ENCODE data around the gene XXYLT1.
"Not testable (repeated sequence)": the region's sequence is repeated elsewhere in the genome, so short reads cannot be mapped to it uniquely, and the experiment has no call there.

Gene XXYLT1

DNA sequence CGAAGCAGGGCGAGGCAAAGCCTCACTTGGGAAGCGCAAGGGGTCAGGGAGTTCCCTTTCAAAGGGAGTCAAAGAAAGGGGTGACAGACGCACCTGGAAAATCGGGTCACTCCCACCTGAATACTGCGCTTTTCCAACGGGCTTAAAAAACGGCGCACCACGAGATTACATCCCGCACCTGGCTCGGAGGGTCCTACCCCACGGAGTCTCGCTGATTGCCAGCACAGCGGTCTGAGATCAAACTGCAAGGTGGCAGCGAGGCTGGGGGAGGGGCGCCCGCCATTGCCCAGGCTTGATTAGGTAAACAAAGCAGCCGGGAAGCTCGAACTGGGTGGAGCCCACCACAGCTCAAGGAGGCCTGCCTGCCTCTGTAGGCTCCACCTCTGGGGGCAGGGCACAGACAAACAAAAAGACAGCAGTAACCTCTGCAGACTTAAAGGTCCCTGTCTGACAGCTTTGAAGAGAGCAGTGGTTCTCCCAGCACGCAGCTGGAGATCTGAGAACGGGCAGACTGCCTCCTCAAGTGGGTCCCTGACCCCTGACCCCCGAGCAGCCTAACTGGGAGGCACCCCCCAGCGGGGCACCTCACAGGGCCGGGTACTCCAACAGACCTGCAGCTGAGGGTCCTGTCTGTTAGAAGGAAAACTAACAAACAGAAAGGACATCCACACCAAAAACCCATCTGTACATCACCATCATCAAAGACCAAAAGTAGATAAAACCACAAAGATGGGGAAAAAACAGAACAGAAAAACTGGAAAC, 182.9 kb downstream of the XXYLT1 start:
- DNase-seq, result not testable (repeated sequence)

DNA sequence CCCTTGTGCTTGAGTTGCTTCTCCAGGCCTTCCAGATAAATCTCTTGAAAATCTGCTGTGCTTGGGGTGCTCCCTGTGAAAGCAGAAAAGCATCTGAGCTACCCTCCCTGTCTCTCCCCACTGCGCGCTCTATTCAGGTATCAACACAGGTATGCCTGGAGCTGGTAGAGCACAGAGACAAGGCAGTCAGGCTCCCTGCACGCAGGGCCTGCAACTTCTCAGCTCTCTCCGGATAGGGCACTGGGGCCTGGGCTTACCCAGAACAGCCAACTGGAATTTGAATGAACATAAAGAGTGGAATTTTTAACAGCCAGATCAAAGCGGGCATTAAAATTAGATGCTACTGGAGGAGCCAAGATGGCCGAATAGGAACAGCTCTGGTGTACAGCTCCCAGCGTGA, 183.6 kb downstream of the XXYLT1 start:
- DNase-seq, result no peak

GRCh38 chr3:195086885-195087284, 184.1 kb downstream of the XXYLT1 start:
- no peak for DNase-seq

GRCh38 chr3:195086341-195086740, 184.6 kb downstream of the XXYLT1 start:
- no peak for DNase-seq

- DNase-seq, result no peak
Measured at GRCh38 chr3:195085356-195086130, 185.4 kb downstream of the XXYLT1 start.

GRCh38 chr3:195084746-195085145, 186.2 kb downstream of the XXYLT1 start:
- no peak for DNase-seq

DNA sequence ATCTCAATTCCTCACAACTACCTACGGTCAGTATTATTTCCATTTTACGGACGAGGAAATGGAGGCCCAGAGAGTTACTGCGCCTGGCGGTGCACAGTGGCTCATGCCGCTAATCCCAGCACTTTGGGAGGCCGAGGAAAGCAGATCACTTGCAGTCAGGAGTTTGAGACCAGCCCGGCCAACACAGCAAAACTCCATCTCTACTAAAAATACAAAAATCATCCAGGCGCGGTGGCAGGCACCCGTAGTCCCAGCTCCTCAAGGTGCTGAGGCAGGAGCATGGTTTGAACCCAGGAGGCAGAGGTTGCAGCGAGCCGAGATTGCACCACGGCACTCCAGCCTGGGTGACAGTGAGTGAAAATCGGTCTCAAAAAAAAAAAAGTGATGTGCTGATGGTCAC, 187.3 kb downstream of the XXYLT1 start:
- DNase-seq, result no peak

DNA sequence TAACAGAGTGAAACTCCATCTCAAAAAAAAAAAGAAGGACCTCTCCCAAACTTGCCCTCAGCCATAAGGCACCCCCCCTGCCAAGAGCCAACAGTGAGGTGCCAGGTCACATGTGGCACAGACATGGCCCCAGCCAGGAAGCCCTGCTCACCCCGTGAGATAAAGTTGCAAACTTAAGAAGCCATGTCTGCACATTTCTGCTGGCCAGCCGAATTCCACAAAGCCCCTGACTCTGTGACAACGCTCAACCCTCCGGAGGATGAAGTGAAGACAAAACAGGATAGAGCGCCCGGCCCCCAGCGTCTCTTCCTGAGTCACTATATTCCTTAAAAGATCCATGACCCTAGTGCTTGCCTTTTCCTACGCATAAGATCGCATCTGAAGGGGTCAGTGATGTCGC, 188.1 kb downstream of the XXYLT1 start:
- DNase-seq, result no peak

- DNase-seq, result no peak
Measured at GRCh38 chr3:195081242-195081963, 189.6 kb downstream of the XXYLT1 start.

GRCh38 chr3:195080571-195081151, 190.3 kb downstream of the XXYLT1 start:
- DNase-seq, result no peak

GRCh38 chr3:195080125-195080524, 190.8 kb downstream of the XXYLT1 start:
- DNase-seq, result no peak

- DNase-seq, result no peak
Measured at GRCh38 chr3:195079636-195080035, 191.3 kb downstream of the XXYLT1 start.

DNA sequence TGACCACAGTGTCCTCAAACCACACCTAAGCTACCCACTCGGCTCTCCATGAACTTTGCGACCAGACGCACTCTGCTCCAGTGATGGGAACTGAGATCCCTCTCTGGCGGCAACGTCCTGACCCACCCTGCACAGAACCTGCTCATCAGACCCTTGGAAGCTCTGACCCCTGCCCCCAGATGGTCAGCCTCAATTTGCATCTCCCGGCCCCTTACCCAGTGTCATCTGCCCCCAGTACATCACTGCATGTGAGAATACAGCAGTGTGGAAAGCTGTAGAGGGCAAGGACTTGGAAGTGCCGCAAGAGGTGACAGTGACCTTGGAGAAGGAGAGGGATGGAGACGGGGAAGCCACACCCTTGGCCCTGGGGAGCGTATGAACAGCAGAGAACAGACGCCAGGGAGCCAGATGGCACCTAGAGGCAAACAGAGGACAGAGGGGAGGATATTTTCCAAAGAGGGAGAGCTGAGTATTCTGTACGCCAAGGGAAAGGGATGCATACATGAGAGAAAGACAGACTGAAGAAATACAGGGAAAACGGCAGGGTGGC, 192.0 kb downstream of the XXYLT1 start:
- no peak for DNase-seq

GRCh38 chr3:195077611-195078540, 193.1 kb downstream of the XXYLT1 start:
- no peak for DNase-seq

- no peak for DNase-seq
Measured at GRCh38 chr3:195076981-195077610, 193.9 kb downstream of the XXYLT1 start.

DNA sequence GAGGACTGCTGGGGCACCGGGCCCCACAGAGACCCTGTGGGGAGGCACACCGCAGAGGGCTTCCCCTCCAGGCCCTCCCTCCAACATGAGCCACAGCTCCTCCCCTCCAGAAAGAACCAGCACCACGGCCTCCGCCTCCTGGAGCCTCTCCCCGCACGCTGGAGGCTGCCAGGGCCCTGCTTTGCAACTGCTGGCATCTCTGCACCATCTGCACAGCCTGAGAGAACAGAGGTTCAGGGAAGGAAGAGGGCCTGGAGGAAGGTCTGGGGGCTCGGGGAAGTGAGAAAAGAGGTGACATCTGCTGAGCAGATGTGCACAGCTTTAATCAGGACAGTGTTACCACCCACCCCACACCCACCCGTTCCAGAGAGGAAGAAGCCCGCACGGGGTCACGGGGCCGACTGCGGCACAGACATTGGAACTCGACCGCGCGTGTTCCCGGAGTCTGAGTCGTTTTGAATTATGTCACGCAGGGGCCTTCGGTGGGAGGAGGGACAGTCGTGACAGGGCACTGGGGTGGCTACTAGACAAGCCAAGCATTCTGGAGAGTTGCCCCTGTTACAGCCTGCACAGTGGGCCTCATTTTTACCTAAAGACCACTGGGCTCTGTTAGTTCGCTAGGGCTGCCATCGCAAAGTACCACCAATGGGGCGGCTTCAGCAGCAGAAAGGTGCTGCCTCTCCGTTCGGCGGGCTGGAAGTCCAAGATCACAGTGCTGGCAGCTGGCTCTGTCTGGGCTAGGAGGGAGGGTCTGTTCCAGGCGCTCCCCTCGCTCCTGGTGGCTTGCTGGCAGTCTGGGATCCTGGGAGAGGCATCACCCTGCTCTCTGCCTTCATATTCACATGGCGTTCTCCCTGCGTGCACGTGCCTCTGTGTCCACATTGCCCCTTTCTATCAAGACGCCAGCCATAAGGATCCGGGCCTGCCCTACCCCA, 194.8 kb downstream of the XXYLT1 start:
- no peak for DNase-seq

GRCh38 chr3:195075199-195075940, 195.6 kb downstream of the XXYLT1 start:
- DNase-seq, result no peak

- DNase-seq, result no peak
Measured at GRCh38 chr3:195073866-195074860, 196.8 kb downstream of the XXYLT1 start.
